NCI-H2227 (cell line): ENCODE measurements around the gene NUF2.

ENCODE experiments used
- DNase-seq: peaks from one replicate; lab custom pipeline; 2025; ENCODE audit not compliant: unreplicated experiment; lab: John Stamatoyannopoulos, UW

NUF2 gene

DNA sequence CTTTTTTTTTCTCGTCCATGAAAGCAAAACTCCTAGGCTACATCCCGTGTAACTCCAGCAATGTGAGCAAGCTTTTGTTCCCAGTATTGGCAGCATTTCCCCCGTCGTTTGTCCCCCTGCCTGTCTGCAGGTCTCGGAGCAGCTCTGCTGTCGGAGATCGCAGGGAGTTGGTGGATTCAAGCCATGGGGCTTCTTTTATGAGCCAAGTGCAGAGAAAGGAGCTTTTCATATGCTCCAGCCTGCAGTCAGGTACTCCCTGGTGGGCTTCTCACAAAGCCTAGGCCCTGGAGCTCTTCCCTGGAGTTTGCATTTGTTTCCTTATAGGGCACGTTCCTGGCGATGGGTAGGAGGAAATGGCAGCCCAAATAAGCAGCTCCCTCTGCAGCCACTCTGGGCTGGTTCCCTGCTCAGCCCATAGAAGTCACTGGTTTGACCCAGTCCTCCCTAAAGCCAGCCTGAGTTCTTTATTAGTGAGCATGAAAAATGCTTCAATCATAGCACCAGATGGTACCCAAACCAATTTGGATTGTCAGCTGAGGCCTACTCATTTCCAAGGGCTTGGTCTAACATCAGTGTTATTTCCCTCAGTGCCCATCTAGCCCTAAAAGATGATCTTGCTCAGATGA lies 78.3 kb downstream of the NUF2 start:
- DNase-seq = no peak

DNA sequence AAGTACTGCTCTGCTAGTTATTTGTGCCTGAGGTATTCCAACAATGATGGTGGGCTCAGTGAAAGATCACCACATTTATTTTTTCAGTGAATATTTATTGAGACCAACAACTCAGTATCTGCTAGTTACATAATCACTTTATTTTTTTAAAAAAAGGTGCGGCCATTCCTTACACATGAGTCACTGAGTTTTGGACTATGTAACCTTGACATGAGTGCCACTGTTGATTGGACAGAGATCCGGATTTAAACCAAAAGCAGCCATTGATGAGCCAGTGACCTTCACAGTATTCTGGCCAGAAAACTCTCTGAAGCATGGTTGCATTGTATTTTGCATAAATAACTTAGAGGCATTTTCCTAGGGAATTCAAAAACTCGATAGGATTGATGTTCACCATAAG lies 79.5 kb downstream of the NUF2 start:
- DNase-seq = no peak
